Daoy (cell line): ENCODE data around the gene ACER2. TPM values are rescaled to one million over a fixed set of nuclear protein-coding genes. Genes with fewer than 3 reads are reported as not detected.

Experiments
- DNase-seq: peaks from one replicate; pipeline ENCODE4 v3.0.0-alpha.2; 2015; ENCODE audit warnings: low read depth
- total RNA-seq: library from RNA; depleted of rRNA; stranded (reverse); fragments of >200 nt; shearing (Covaris generic); gene quantifications from 2 replicates; pipeline ENCODE4 v1.2.3, GENCODE V29; 2014; rRNA removed

Gene ACER2
- total RNA-seq, 1 experiment from 2014 or later: 0.46 TPM

GRCh38 chr9:19486803-19487202, 78.0 kb downstream of the ACER2 start:
- no peak for DNase-seq

DNA sequence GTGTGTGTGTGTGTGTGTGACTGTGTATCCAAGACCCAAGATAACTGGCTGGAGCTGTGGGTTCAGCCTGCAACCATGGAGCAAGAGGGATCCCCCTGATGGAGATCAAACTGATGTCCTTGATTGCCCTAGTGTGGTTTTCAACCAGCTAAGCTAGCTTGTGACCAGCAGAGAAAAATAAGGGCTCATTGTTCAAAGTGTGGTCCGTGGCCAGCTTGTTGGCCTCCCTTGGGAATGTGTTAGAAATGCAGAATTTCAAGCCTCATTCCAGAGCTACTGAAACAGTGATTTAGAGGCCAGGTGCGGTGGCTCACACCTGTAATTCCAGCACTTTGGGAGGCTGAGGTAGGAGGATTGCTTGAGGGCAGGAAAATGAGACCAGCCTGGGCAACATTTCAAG, 79.9 kb downstream of the ACER2 start:
- no peak for DNase-seq

DNA sequence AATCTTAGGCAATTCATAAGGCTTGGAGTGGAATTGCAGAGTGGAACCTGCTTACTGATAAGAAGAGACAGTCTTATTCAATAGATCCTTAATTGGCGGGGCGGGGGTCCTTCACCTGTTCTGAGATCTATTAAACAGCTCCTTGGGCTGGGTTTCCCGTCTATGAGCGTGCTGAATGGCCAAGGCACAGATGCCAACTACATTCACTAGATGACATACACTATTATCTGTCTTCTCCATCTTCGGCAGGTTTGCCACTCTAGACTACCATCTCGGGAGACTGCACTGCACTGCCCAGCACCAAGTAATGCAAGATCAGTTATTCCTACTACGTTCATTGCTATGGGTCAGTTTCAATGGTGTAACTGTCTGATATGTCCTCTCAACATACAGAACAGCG, 81.5 kb downstream of the ACER2 start:
- no peak for DNase-seq

DNA sequence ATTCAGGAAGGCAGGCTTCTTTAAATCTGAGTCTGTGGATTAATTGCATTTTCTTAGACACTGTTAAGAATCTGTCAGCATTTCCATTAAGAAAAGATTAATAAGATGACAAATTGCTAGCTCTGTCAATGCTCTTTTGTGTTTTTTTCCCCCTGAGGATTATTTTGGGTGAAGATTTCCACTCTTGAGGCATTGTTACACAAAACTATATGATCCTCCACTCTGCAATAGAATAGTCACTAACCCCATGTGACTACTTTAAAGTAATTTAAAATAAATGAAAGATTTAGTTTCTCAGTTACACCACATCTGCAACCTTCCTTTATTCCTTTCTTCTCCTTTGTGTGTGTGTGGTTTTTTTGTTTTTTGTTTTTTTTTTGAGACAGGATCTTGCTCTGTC, 82.0 kb downstream of the ACER2 start:
- no peak for DNase-seq

DNA sequence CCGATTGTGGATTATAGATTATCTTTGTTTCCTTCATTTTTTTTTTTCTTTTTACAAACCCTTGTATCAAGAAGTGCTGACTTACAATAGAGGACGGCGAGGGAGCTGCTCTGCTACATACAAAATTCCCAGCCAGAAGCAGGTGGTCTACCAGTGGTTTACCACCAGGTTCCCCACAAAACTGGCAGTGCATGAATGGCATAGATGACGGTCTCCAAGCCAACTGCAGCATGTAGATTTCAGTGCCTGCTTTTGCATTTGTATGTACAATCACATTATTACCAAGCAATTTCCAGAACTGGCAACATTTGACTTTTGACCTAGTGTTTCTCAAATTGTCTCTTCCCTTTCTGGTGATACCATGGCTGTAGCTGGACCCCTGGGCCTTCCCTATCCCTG, 84.0 kb downstream of the ACER2 start:
- DNase-seq: no peak

DNA sequence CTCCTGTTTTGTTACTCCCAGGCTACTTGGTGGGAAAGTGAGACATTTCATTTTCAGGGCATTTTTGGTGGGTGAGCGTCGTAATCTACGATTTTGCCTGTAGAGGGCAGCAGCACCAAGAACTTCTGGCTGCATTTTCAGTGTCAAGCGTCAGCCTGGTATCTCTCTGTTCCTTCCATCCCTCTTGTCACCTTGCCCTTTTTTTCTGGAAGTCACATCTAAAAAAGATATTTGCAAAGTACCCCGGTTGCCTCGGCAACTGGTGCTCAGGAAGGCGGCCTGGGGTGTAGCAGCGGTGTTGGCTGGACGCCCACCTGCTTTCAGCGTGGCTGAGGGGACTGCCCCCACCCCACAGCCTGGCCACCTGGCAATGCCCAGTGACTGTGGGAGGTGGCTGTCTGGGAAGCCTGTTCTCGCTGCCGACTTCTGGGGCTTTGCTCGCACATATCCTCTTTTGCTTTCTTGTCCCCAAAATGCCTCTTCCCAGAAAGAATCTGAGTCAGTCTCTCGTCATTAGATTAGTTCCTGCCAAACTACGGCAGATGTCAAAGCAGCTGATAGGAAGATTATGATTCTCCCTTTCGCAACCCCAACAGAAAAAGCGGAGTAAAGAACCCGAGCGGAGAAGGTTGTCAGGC, 84.5 kb downstream of the ACER2 start:
- DNase-seq: peak; percentile 31

DNA sequence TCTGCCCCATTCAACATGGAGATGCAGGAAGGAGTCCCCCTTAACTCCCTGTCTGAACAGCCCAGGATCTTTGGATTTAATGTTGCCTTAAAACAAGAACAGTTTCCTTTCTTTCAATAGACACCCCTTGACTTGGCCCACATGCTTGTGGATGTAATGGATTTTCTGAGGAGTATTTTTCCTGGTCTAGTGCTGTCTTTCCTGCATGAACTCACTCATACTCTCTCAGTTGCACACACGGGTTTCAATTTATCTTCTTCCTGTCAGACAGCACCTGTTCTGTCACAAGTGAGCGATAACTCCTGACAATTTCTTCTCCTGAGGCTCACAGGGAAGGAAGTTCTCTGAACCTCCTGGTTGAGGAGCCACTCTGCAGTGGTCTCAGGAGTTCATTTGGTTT, 85.1 kb downstream of the ACER2 start:
- DNase-seq: no peak

DNA sequence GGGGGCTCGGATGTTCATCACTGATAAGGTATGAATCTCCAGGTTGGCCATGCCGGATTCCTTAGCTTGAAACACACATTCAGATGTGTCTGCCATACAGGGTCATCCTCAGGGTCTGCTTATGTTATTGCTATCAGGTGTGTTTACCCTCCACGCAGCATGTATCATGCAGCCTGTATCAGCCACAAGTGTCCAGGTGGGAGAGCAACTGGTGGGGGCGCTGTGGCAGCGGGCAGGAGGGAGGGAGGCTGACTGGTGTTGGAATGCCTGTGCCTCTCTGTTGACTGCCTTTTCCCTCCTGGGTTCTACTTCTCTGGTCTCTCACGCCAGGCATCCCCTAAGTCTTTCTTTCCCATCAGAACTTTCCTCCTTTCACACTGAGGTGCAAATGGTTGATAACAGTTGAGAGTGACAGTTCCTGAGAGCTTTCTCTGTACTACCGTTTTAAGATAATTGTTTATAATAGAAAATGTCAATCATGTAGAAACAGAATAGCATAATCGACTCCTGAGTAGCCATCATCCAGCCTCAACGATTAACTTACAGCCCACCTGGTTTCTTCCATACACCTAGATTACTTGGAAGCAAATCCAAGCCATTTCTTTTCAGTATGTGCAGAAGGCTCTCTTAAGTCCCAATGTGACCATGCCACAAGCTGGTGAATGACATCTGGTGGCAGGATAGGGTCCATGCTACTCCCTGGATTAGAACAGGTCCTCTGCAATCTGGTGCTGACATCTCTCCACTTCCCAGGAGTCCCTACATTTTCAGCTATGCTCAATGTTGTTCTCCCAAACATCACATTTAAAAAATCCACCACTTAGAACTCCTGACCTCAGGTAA, 86.6 kb downstream of the ACER2 start:
- no peak for DNase-seq

- no peak for DNase-seq
These were observed 87.7 kb downstream of the ACER2 start for GRCh38 chr9:19496321-19497050.

GRCh38 chr9:19497276-19497675, 88.5 kb downstream of the ACER2 start:
- DNase-seq: no peak

DNA sequence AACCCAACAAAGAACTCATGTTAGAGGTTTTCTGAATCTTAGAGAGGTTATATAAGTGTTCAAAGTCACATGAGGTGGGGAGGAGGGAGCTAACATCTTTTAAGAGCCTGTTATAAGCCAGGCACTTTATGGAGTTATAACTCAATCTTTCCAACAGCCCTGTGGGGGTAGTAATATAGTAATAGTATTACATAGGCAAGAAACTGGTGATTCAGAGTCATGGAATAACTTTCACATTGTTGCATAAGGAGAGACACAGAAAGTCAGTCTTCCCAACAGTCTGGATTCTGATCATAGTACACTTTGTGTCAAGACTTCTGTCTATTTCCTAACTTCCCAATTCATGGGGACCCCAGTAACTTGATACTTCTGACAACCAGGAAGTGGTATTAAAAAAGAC, 89.2 kb downstream of the ACER2 start:
- no peak for DNase-seq

Other genes starting within 250 kb of the ACER2 start
- gene DENND4C, start 178.3 kb upstream of the ACER2 start, total RNA-seq: 9.1 and 10.5 TPM in 2 replicates
- 1,319 and 2,012 TPM in 2 replicates for gene RPS6, start 28.8 kb upstream of the ACER2 start, total RNA-seq